WI38 (cell line): ENCODE results near the gene RFPL1.
"Not testable (repeated sequence)": the region's sequence is repeated elsewhere in the genome, so short reads cannot be mapped to it uniquely, and the experiment has no call there.

Experiments used
- H3K4me3 ChIP-seq: 2 replicates; pipeline ENCODE4 v1.5.1; 2011; ENCODE audit warnings: low read depth, mild to moderate bottlenecking, control low read depth, low read length
- TF ChIP-seq, protein P1 (sequence below): IDR thresholded peaks from 2 replicates; pipeline ENCODE4 v1.5.1; 2012; ENCODE audit warnings: low read depth, mild to moderate bottlenecking, control low read depth, low read length

Gene RFPL1

GRCh38 chr22:29400576-29400975, 37.8 kb upstream of the RFPL1 start:
- TF ChIP-seq, protein P1, sequence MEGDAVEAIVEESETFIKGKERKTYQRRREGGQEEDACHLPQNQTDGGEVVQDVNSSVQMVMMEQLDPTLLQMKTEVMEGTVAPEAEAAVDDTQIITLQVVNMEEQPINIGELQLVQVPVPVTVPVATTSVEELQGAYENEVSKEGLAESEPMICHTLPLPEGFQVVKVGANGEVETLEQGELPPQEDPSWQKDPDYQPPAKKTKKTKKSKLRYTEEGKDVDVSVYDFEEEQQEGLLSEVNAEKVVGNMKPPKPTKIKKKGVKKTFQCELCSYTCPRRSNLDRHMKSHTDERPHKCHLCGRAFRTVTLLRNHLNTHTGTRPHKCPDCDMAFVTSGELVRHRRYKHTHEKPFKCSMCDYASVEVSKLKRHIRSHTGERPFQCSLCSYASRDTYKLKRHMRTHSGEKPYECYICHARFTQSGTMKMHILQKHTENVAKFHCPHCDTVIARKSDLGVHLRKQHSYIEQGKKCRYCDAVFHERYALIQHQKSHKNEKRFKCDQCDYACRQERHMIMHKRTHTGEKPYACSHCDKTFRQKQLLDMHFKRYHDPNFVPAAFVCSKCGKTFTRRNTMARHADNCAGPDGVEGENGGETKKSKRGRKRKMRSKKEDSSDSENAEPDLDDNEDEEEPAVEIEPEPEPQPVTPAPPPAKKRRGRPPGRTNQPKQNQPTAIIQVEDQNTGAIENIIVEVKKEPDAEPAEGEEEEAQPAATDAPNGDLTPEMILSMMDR = no peak
- H3K4me3 ChIP-seq = no peak overlapping the region

DNA sequence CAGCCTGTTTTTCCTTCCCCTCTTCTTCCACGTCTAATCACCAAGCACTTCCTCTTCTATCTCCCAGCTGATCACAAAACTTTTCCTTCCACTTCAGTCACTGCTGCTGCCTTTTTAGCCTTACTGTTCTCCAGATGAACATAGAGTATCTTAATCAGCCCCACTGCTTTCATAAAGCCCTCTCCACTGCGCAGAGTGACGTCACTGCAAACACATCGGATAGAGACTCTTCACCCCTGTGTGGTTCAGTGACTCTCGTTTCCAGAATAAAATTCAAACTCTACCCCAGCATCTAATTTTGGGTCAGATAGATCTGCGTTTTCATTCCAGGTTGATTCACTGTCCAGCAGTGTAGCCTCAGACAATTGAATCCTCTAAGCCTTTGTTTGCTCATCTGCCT, 36.8 kb upstream of the RFPL1 start:
- H3K4me3 ChIP-seq = not testable (repeated sequence)

- TF ChIP-seq, protein P1 = no peak
- no peak overlapping the region for H3K4me3 ChIP-seq
Observed at GRCh38 chr22:29408940-29409339, 29.4 kb upstream of the RFPL1 start.

DNA sequence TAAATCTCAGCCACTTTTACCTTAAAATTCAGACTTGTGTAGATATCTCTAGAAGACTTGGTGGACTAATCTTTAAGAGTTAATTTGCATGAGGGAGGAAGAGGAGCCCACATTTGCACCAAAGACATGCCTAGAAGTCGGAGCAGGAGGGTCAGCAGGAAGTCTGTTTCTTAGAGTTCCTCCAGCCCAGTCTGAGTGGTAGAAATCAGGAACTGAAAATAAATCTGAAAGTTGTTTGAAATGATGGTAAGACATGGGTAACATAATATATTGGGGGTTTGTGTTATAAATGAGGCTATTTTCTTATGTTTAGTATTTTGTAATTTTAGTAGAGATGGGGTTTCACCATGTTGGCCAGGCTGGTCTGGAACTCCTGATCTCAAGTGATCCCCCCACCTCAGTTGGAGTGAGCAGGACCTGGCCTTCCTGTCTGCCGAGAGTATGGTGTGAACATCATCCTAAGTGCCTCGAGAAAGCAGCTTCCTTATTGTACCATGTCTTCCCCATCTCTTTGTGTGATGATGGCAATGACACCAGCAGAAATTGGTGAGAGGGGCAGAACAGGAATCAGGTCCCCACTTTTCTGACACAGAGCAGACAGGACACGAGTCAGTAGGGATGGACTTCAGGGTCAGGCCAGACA, 26.7 kb upstream of the RFPL1 start:
- H3K4me3 ChIP-seq = not testable (repeated sequence)

GRCh38 chr22:29412772-29413171, 25.6 kb upstream of the RFPL1 start:
- H3K4me3 ChIP-seq = not testable (repeated sequence)
- TF ChIP-seq, protein P1 = peak; percentile 46; the same call in 1 of the 2 replicates

- not testable (repeated sequence) for H3K4me3 ChIP-seq
Observed at GRCh38 chr22:29414951-29415591, 23.3 kb upstream of the RFPL1 start.

DNA sequence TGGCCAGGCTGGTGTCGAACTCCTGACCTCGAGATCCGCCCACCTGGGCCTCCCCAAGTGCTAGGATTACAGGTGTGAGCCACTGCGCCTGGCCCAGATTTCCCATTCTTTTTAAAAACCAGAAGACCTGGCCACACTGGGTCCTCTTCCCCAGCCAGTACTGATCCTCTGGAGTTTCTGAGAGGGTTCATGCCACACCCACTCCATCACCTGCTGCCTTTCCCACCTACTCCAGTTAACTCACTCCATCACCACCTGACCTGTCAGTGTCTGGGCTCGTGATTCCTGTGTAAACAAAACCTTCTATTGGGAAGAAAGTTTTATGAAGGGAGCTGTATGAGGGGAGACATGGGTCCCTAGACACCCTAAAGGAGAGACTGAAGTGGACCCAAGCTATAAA, 19.7 kb upstream of the RFPL1 start:
- not testable (repeated sequence) for H3K4me3 ChIP-seq

- TF ChIP-seq, protein P1 = no peak
- no peak overlapping the region for H3K4me3 ChIP-seq
Observed at GRCh38 chr22:29426476-29426875, 11.9 kb upstream of the RFPL1 start.

DNA sequence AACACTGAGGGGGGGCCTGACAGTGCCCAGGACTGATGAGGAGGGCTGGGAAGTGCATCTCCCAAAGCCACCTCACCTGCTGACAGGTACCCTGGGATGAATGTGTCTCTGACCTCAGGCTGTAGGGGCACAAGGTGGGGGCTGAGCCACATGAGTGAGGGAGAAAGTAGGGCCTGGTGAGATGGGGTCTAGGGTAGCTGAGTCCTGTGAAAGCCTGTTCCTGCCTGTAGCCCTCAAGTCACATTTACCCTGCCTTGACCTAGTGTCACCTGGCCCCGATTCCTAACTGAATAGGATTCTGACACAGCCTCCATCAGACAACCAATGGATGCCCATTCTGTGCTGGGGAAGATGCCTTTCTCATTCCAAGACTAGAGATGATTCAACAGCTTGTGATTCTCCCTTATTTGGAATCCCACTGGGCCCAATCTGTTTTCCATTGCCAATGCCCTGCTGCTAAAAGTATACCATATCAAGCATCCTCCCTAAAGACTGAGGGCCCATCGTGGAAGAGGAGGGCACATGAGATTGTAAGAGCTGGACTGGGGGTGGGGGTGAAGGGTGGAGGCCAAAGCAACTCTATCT, 11.1 kb upstream of the RFPL1 start:
- H3K4me3 ChIP-seq = no peak overlapping the region
- TF ChIP-seq, protein P1 = no peak
